Hippocampal formation (tissue), 2 donors: ENCODE data around the gene MROH2B.

ENCODE experiments used
- DNase-seq, 2 donors: peaks; one replicate each; lab custom pipeline; 2025; lab: John Stamatoyannopoulos, UW

The MROH2B gene

GRCh38 chr5:41071242-41071641, at the start of gene MROH2B:
TSS of gene MROH2B (minus strand) at chr5:41071342. CDS start at chr5:41070852, 490 bp downstream.
- DNase-seq = no peak

- no peak for DNase-seq
Measured at GRCh38 chr5:41120600-41120999, 49.5 kb upstream of the MROH2B start.

- DNase-seq = no peak
Measured at GRCh38 chr5:41118177-41118576, 47.0 kb upstream of the MROH2B start.

GRCh38 chr5:41115281-41115680, 44.1 kb upstream of the MROH2B start:
- no peak for DNase-seq

GRCh38 chr5:41112486-41113455, 41.6 kb upstream of the MROH2B start:
- no peak for DNase-seq

GRCh38 chr5:41109186-41109585, 38.0 kb upstream of the MROH2B start:
- no peak for DNase-seq

GRCh38 chr5:41102341-41102740, 31.2 kb upstream of the MROH2B start:
- no peak for DNase-seq

- DNase-seq = no peak
Measured at GRCh38 chr5:41097642-41098041, 26.5 kb upstream of the MROH2B start.

GRCh38 chr5:41095324-41096101, 24.4 kb upstream of the MROH2B start:
- DNase-seq = no peak

GRCh38 chr5:41094871-41095270, 23.7 kb upstream of the MROH2B start:
- DNase-seq = no peak

GRCh38 chr5:41093803-41094202, 22.7 kb upstream of the MROH2B start:
- no peak for DNase-seq

GRCh38 chr5:41087461-41087860, 16.3 kb upstream of the MROH2B start:
- no peak for DNase-seq

- DNase-seq = no peak
Measured at GRCh38 chr5:41083306-41083705, 12.2 kb upstream of the MROH2B start.

- no peak for DNase-seq
Measured at GRCh38 chr5:41071975-41072374, 833 bp upstream of the MROH2B start.

GRCh38 chr5:41067714-41068568, 3.2 kb downstream of the MROH2B start:
- no peak for DNase-seq

GRCh38 chr5:41065691-41066335, 5.3 kb downstream of the MROH2B start:
- no peak for DNase-seq

- no peak for DNase-seq
Measured at GRCh38 chr5:41057940-41058339, 13.2 kb downstream of the MROH2B start.

GRCh38 chr5:41057231-41057630, 13.9 kb downstream of the MROH2B start:
- DNase-seq = no peak

- DNase-seq = no peak
Measured at GRCh38 chr5:41048986-41049385, 22.2 kb downstream of the MROH2B start.

GRCh38 chr5:41043109-41043747, 27.9 kb downstream of the MROH2B start:
- no peak for DNase-seq

- DNase-seq = no peak
Measured at GRCh38 chr5:41032973-41033372, 38.2 kb downstream of the MROH2B start.
